ENCODE results near the gene KRTAP10-3.

DNA sequence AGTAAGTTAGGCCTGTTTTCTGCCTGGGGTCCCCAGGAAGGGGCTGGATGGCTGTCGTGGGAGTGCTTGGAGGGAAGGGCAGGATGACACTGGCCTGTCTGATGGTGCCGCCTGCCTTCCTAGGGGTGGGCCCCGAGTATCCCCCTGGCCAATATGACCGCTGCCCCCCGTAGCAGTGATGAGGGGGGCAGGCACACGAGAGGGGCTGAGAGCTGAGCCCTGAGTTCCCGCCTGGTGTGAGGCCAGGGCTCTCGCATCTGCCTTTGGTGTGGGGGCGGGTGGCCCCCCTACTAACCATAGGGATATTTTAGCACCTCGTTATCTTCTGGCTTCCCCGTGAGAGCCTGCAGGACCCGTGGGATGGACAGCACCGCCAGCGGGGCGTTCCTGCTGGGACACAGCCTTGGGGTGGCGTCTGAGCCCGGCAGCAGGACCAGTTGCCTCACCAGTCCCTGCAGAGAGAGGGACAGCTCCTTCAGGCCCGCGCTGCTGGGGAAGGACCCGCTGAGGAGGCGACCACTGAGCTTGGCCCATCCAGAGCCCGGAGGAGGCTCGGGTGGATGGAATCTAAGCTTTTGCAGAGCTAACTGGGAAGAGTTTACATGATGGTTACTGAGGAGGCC is 29.0 kb downstream of the KRTAP10-3 start:
- TF ChIP-seq, protein P1, sequence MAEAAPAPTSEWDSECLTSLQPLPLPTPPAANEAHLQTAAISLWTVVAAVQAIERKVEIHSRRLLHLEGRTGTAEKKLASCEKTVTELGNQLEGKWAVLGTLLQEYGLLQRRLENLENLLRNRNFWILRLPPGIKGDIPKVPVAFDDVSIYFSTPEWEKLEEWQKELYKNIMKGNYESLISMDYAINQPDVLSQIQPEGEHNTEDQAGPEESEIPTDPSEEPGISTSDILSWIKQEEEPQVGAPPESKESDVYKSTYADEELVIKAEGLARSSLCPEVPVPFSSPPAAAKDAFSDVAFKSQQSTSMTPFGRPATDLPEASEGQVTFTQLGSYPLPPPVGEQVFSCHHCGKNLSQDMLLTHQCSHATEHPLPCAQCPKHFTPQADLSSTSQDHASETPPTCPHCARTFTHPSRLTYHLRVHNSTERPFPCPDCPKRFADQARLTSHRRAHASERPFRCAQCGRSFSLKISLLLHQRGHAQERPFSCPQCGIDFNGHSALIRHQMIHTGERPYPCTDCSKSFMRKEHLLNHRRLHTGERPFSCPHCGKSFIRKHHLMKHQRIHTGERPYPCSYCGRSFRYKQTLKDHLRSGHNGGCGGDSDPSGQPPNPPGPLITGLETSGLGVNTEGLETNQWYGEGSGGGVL (CRISPR knock-in tag; IDR thresholded peaks at IDR 0.05) = no peak
- no peak for TF ChIP-seq RAD21 (CRISPR knock-in tag; conservative IDR thresholded peaks at IDR 0.05 in 1 of 2, IDR thresholded peaks at IDR 0.05 in 1 of 2)
